OCI-LY7 (cell line): Measurements from ENCODE around the gene NFKB2. TPM values are rescaled to one million over a fixed set of nuclear protein-coding genes. Genes with fewer than 3 reads are reported as not detected.

ENCODE experiments used
- BruUV-seq: library from RNA; stranded (reverse); fragments of 400-500 nt; replicated peaks from 2 replicates; lab custom pipeline; 2021; lab: Mats Ljungman, UMichigan
- CTCF ChIA-PET: fragments of 300-600 bp; sonication (Branson Sonifier 250); formaldehyde crosslinking; loops from one replicate; lab custom pipeline; 2022; ENCODE audit warnings: antibody characterized with exemption; ENCODE audit not compliant: unreplicated experiment; lab: Charles Lee
- POLR2A ChIA-PET: fragments of 300-600 bp; sonication (Branson Sonifier 250); formaldehyde crosslinking; loops from one replicate; lab custom pipeline; 2022; ENCODE audit warnings: antibody characterized with exemption; lab: Charles Lee
- DNase-seq: peaks from one replicate; pipeline ENCODE4 v3.0.0-alpha.2; 2015; ENCODE audit warnings: low spot score
- H2AFZ ChIP-seq: fragments of 200-600 bp; sonication (generic), shearing (Covaris generic); 2 replicates; pipeline ENCODE4 v1.6.1; 2014; ENCODE audit warnings: mild to moderate bottlenecking, antibody characterized with exemption, low read length, moderate library complexity
- H3K27ac ChIP-seq: fragments of 200-600 bp; sonication (generic); 2 replicates; pipeline ENCODE4 v1.5.1; 2014; ENCODE audit warnings: mixed run types, low read depth, mild to moderate bottlenecking, moderate library complexity, low read length, inconsistent platforms; ENCODE audit not compliant: poor library complexity, severe bottlenecking
- H3K36me3 ChIP-seq: fragments of 200-600 bp; sonication (generic); 2 replicates; pipeline ENCODE4 v1.6.1; 2014; ENCODE audit warnings: mild to moderate bottlenecking, antibody characterized with exemption, low read length, moderate library complexity, mixed read lengths; ENCODE audit not compliant: insufficient read depth
- H3K4me1 ChIP-seq: fragments of 200-600 bp; sonication (generic); 2 replicates; pipeline ENCODE4 v1.5.1; 2014; ENCODE audit warnings: mild to moderate bottlenecking, low read length; ENCODE audit not compliant: insufficient read depth, poor library complexity, severe bottlenecking
- H3K4me2 ChIP-seq: fragments of 200-600 bp; sonication (generic); 2 replicates; pipeline ENCODE4 v1.6.1; 2014; ENCODE audit warnings: mild to moderate bottlenecking, low read length
- H3K4me3 ChIP-seq: fragments of 200-600 bp; sonication (generic); 2 replicates; pipeline ENCODE4 v1.5.1; 2014; ENCODE audit warnings: mild to moderate bottlenecking, low read depth, low read length; ENCODE audit not compliant: poor library complexity, severe bottlenecking
- H3K79me2 ChIP-seq: fragments of 200-600 bp; sonication (generic); 2 replicates; pipeline ENCODE4 v1.6.1; 2016; ENCODE audit warnings: low read depth, mild to moderate bottlenecking, low read length, moderate library complexity, mixed read lengths; ENCODE audit not compliant: insufficient read depth
- H3K9me2 ChIP-seq: fragments of 200-600 bp; sonication (generic); 2 replicates; pipeline ENCODE4 v1.6.1; 2016; ENCODE audit warnings: mild to moderate bottlenecking, low read length, mixed read lengths; ENCODE audit not compliant: insufficient read depth
- H3K9me3 ChIP-seq: fragments of 200-600 bp; sonication (generic); 2 replicates; pipeline ENCODE4 v1.6.1; 2014; ENCODE audit warnings: mild to moderate bottlenecking, mixed run types, low read length, mixed read lengths
- H4K20me1 ChIP-seq: fragments of 200-600 bp; sonication (generic); 2 replicates; pipeline ENCODE4 v1.6.1; 2014; ENCODE audit warnings: mild to moderate bottlenecking, antibody characterized with exemption, low read length, moderate library complexity, mixed read lengths; ENCODE audit not compliant: insufficient read depth
- EZH2phosphoT487 ChIP-seq: fragments of 200-600 bp; sonication (generic); IDR thresholded peaks from 2 replicates; pipeline ENCODE4 v1.6.1; 2018; ENCODE audit warnings: low read depth, borderline replicate concordance, mild to moderate bottlenecking, mixed run types, antibody characterized with exemption, low read length, moderate library complexity, mixed read lengths
- intact Hi-C: fragments of 100-400 bp; cut with micrococcal nuclease; formaldehyde crosslinking; loops from one replicate; pipeline ENCODE4 v1.10.0; 2022; ENCODE audit not compliant: unreplicated experiment
- total RNA-seq, 2 experiments: library from RNA; depleted of rRNA in 1 of 2; stranded (reverse); fragments of >200 nt in 1 of 2; shearing (Covaris generic) in 1 of 2; gene quantifications; 2 replicates each; pipeline ENCODE4 v1.2.3, GENCODE V29; 2014 to 2022
- TF ChIP-seq, protein P1 (sequence below): fragments of 200-600 bp; sonication (generic); conservative IDR thresholded peaks from 2 replicates; pipeline ENCODE4 v1.5.1; 2014; ENCODE audit warnings: mild to moderate bottlenecking, antibody characterized with exemption, low read length, moderate library complexity, mixed read lengths

NFKB2 gene
- total RNA-seq, 2 experiments from 2014 or later = 47.1 to 67.3 TPM

- Histone ChIP-seq H3K4me2 (no peak overlapping the region), H3K4me1 (peaks cover 20% of the 10 kb centered on the region), H3K27ac (no peak overlapping the region), H2AFZ (no peak overlapping the region), H3K4me3 (no peak overlapping the region), H3K9me3 (no peaks in the 10 kb centered on the region), H3K9me2 (no peaks in the 10 kb centered on the region), H3K36me3 (no peaks in the 10 kb centered on the region), H3K79me2 (peaks cover 9% of the 10 kb centered on the region; the same call in 1 of the 2 replicates), H4K20me1 (no peaks in the 10 kb centered on the region)
- intact Hi-C loops = no loop called here
- no peak for DNase-seq
- ChIA-PET POLR2A (interaction anchor here (0.7 kb wide), 2 partner anchors 42 to 268 kb away, joined by 3 read pairs; no protein-coding TSS in a partner anchor), CTCF (no interaction called here)
- BruUV-seq = no TSS peak
- TF ChIP-seq EZH2phosphoT487 = no peak
- TF ChIP-seq, protein P1, sequence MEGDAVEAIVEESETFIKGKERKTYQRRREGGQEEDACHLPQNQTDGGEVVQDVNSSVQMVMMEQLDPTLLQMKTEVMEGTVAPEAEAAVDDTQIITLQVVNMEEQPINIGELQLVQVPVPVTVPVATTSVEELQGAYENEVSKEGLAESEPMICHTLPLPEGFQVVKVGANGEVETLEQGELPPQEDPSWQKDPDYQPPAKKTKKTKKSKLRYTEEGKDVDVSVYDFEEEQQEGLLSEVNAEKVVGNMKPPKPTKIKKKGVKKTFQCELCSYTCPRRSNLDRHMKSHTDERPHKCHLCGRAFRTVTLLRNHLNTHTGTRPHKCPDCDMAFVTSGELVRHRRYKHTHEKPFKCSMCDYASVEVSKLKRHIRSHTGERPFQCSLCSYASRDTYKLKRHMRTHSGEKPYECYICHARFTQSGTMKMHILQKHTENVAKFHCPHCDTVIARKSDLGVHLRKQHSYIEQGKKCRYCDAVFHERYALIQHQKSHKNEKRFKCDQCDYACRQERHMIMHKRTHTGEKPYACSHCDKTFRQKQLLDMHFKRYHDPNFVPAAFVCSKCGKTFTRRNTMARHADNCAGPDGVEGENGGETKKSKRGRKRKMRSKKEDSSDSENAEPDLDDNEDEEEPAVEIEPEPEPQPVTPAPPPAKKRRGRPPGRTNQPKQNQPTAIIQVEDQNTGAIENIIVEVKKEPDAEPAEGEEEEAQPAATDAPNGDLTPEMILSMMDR = no peak
Measured at GRCh38 chr10:102436312-102436711, 40.8 kb downstream of the NFKB2 start.

DNA sequence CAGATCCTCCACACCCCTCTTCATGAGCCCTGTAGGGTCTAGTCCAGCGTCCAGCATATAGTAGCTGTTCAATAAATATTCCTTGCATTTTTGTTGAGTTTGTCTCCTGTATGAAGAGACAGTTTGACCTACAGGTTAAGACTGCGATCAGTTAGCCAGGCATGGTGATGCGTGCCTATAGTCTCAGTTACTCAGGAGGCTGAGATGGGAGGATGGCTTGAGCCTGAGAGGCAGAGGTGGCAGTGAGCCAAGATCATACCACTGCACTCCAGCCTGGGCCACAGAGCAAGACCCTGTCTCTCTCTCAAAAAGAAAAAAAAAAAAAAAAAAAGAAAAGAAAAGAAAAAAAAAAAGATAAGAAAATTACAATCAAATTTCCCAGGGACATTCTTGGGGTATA is 42.0 kb downstream of the NFKB2 start:
- intact Hi-C loops = no loop called here
- POLR2A ChIA-PET = no interaction called here
- TF ChIP-seq, protein P1 = no peak
- no peak for TF ChIP-seq EZH2phosphoT487
- Histone ChIP-seq H3K36me3 (no peaks in the 10 kb centered on the region), H3K79me2 (no peaks in the 10 kb centered on the region), H3K4me3 (no peak overlapping the region), H3K4me2 (no peak overlapping the region), H3K9me2 (no peaks in the 10 kb centered on the region), H3K27ac (no peak overlapping the region), H4K20me1 (no peaks in the 10 kb centered on the region), H3K4me1 (peaks cover 16% of the 10 kb centered on the region), H2AFZ (no peak overlapping the region), H3K9me3 (no peaks in the 10 kb centered on the region)
- CTCF ChIA-PET = no interaction called here
- DNase-seq = no peak
- no TSS peak for BruUV-seq

- no peaks in the 10 kb centered on the region for H4K20me1 ChIP-seq
- DNase-seq = no peak
- ChIA-PET POLR2A (interaction anchor here (0.7 kb wide), 1 partner anchor 1926 kb away, joined by 5 read pairs; no protein-coding TSS in a partner anchor), CTCF (no interaction called here)
- BruUV-seq = no TSS peak
- H3K4me1 ChIP-seq = peaks cover 9% of the 10 kb centered on the region
- H3K4me2 ChIP-seq = no peak overlapping the region
- no peak overlapping the region for H3K4me3 ChIP-seq
- intact Hi-C loops = no loop called here
- no peak overlapping the region for H3K27ac ChIP-seq
- H3K9me3 ChIP-seq = no peaks in the 10 kb centered on the region
- no peak for TF ChIP-seq EZH2phosphoT487
- TF ChIP-seq, protein P1 = no peak
- no peaks in the 10 kb centered on the region for H3K79me2 ChIP-seq
- H3K9me2 ChIP-seq = no peaks in the 10 kb centered on the region
- H2AFZ ChIP-seq = no peak overlapping the region
- H3K36me3 ChIP-seq = no peaks in the 10 kb centered on the region
Measured at GRCh38 chr10:102438374-102438773, 42.9 kb downstream of the NFKB2 start.
